Activated CD4-positive, CD25-positive, alpha-beta regulatory T cell treated with anti-CD3 and anti-CD28 coated beads, Interleukin-2, amount 50 U/mL, for 24 hours (primary cell): Measurements from ENCODE around the gene FAM120B.
A peak's percentile ranks its signal among the peaks of the same experiment; 100 is the strongest.

Experiments
- ATAC-seq, 2 donors: fragments of 150-1000 bp; cut with Tn5 transposase; one replicate each; pipeline ENCODE4 v1.10.0; 2021; ENCODE audit warnings: mild to moderate bottlenecking in 1 of 2, moderate library complexity in 1 of 2

The FAM120B gene

DNA sequence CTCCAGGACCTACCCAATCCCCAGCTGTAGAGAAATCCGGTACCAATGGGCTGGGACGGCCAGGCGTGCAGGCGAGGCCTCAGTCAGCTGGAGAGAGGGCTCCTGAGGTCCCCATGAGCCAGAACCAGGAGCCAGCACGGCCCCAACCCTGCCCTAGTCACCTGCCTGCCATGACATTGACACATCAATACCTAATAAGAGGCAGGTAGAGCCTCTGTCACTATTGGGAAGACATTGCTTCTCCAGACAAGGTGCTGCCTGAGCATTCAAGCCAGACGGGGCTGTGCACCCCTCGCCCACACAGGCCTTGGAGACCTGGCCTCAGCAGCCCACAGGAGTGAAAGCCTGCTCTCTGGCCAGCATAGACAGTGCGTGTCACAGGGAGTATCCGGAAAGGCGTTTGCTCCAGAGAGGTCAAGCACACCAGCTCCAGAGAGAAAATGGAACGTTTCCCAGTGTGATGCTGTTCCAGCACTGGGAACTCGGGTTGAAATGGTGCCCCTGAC is 19.1 kb upstream of the FAM120B start:
- ATAC-seq, result no peak

GRCh38 chr6:170288091-170288631 is 18.4 kb upstream of the FAM120B start:
- no peak for ATAC-seq

GRCh38 chr6:170288852-170289179 is 17.7 kb upstream of the FAM120B start:
- no peak for ATAC-seq

GRCh38 chr6:170289180-170289931 is 17.2 kb upstream of the FAM120B start:
- peak in 1 of 2 donors; percentile 8 for ATAC-seq

- ATAC-seq, result no peak
Measured at GRCh38 chr6:170289951-170290295, 16.6 kb upstream of the FAM120B start.

DNA sequence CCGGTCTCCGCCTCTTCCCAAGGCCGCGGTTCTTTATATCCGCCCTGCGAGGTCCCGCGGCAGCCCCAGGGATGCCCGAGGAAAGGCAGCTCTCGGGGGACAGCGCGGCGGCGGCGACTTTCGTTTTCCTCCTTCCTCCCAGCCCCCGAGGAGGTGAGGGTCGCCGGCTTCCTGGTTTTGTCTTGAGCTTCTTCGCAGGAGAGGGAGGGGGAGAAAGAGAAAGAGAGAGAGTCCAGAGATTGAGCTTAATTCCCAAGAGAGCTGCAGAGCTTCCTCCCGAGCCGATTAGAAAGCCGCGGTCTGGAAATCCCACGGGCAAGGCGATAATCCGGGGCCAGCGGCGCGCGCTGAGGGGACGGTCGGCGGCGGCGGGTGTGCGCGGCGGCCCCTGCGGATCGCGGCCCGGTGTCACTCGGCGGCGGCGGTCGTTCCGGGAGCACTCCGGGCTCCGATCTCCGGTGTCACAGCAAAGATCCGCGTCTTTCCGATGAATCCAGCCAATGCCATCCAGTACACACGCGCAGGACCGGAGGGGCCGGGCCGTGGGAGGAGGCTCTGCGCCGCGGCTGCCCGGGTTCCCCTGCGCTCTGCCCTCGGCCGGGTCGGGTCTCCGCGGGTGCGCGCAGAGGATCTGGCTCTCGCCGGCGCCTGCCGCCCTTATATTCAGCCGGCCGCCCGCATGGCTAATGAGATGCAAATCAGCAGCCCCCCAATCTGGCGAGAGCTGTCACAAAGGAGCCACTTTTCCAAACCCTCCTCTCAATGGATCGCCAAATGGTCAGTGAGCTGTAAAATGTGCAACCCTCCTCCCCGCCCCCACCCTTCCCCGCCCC is 16.0 kb upstream of the FAM120B start, which contains the start of gene DLL1:
Gene DLL1 (minus strand): TSS at position 783 of the 833 bp plus-strand sequence. CDS start 939 bp downstream, outside the sequence.
- ATAC-seq, result peak in 1 of 2 donors; percentile 21

DNA sequence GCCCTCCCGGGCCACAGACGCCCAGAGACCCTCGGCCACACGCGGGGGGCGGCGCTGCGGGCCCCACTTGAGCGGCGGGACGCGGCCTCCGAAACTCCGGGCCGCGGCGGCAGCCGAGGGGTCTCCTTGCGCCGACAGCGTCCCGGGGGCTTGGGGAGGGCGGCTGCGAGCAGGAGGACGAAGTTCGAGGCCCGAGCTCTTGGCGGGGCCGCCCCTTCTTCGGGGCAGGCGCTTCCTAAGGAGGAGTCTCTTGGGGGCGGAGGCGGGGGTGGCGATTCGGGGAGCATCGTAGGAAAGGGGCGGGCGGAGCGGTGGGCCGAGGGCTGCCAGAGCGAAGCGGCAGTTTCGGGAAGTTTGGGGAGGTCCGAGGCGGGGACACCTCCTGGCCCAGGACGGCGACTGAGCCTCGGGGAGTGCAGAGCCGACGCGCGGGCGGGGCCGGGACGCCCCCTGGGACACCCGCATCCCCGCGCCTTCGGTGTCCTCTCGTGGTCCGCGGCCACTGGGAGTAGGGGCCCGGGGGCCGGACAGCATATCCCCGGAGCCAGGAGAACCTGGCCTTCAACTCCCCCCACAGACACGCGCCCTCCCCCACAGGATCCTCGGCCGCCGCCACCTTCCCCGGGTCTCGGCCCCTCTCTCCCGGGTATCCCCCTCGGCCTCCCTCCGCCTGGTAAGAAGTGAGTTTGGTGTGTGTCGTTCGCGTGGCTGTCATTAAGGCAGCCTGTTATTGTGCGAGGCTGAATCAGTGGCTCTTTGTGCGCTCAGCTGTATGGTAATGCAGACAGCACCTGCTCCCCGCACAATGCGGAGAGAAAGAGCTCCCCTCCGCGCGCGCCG is 15.1 kb upstream of the FAM120B start:
- peak; percentile 43 to 57 for ATAC-seq

DNA sequence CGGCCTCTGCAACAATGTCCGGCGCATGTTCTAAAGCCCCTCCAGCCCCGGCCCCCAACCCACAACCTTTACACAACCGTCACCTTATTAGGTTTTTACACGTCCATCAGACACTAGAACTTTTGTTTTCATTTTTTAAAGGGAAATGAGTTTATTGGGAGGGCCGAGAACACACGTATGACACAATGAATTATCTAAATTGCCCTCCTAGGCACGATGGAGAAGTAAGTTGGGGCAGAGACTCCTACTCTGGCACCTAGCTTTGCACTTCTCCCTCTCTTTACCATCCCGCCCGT is 14.5 kb upstream of the FAM120B start:
- no peak for ATAC-seq

DNA sequence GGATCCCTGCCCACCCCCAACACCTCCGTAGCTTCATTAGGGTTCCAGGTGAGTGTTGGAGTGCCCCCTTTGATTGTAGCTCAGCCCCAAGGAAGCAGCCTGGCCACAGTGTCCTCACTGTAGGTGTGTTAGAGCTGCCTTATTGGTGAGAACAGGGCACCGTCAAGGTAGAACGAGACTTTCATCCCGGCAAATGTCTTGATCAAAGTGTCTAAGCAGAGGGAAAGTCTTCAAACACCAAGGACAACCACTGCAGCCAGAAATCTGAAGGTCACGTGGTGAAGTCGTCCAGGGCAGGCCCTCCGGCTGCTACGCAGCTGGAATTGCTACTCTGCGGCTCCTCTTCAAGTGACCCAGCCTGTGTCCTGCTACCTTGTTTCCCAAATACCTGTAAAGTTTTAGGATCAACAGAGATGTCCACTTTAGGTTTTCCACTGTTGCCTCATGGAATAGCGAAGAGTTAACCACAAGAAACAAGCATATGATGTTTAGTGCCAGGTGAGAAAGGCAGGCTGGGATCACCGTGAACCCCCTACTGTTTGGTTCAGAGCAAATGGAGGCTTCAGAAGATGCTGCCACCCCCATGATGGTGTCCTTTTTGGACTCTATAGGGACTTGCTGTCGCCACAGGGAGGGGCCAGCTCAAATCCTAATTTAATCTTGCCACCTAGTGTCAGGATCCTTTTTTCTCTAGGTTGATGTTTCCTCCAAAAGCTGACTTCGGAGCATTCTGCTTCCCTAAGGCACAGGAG is 14.0 kb upstream of the FAM120B start:
- no peak for ATAC-seq

- ATAC-seq, result no peak
Measured at GRCh38 chr6:170293341-170294231, 13.0 kb upstream of the FAM120B start.

- no peak for ATAC-seq
Measured at GRCh38 chr6:170294298-170294730, 12.2 kb upstream of the FAM120B start.

GRCh38 chr6:170294813-170295509 is 11.6 kb upstream of the FAM120B start:
- no peak for ATAC-seq

GRCh38 chr6:170295510-170296422 is 10.8 kb upstream of the FAM120B start:
- ATAC-seq, result peak; percentile 50 to 52

GRCh38 chr6:170296423-170296745 is 10.2 kb upstream of the FAM120B start:
- no peak for ATAC-seq

DNA sequence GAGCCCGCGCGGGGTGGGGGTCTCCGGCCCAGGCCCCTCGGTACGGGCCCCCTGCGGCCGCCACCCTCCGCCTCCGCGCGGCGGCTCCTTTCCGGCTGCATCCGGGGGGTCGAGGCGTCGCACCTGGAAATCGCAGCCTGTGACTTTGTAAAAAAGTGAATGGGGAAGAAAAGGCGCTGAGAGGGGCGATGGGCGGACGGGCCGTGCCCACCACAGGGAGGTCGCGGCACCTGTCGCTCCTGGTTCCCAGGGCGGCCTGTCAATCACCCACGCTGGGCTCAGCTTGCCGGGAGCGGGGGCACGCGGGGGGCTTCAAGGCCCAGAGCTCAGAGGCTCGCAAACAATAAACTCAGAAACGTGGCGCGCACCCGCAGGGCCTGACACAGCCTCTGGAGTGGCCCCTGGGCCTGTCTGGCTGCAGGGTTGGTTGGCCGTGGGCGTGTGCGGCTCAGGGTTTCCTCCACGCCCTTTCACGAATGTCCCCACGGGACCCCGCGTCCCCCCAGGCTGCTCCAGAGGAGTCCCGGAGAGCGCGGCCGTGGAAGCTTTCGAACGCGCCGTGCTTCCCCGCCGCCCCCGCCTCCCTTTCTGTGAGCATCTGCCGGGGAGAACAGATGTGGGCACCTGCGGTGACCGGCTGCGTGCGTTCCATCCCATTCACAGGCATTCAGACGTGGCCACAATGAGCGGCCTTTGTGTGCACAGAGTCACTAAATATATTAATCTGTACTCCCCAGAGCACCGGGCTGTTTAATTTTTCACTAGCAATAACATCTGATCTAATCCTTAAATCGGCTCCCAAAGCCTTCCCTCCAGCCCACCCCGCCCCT is 9.6 kb upstream of the FAM120B start:
- no peak for ATAC-seq

GRCh38 chr6:170297576-170298330 is 8.8 kb upstream of the FAM120B start:
- no peak for ATAC-seq

GRCh38 chr6:170298688-170299087 is 7.9 kb upstream of the FAM120B start:
- ATAC-seq, result no peak

DNA sequence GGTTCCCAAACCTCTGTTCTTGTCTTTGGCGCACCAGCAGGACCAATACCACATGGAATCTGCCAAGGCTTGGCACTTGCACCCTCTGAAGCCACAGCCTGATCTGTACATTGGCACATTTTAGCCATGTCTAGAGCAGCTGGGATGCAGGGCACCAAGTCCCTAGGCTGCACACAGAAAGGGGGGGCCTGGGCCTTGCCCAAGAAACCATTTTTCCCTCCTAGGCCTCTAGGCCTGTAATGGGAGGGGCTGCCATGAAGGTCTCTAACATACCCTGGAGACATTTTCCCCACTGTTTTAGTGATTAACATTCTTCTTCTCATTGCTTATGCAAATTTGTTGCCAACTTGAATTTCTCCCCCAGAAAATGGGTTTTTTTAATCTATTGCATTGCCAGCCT is 5.4 kb upstream of the FAM120B start:
- ATAC-seq, result no peak
